GM21737 (cell line): ENCODE results near the gene ZNF469.

Experiments used
- ATAC-seq: cut with Tn5 transposase; IDR thresholded peaks from one replicate; pipeline ENCODE4 v1.9.1; 2021; ENCODE audit warnings: mild to moderate bottlenecking, moderate library complexity; ENCODE audit not compliant: unreplicated experiment

ZNF469 gene

GRCh38 chr16:88345721-88346560, 36.8 kb upstream of the ZNF469 start:
- ATAC-seq, result no peak

- ATAC-seq, result no peak
These were observed 35.9 kb upstream of the ZNF469 start for GRCh38 chr16:88346680-88347505.

- ATAC-seq, result no peak
These were observed 34.9 kb upstream of the ZNF469 start for GRCh38 chr16:88347656-88348376.

DNA sequence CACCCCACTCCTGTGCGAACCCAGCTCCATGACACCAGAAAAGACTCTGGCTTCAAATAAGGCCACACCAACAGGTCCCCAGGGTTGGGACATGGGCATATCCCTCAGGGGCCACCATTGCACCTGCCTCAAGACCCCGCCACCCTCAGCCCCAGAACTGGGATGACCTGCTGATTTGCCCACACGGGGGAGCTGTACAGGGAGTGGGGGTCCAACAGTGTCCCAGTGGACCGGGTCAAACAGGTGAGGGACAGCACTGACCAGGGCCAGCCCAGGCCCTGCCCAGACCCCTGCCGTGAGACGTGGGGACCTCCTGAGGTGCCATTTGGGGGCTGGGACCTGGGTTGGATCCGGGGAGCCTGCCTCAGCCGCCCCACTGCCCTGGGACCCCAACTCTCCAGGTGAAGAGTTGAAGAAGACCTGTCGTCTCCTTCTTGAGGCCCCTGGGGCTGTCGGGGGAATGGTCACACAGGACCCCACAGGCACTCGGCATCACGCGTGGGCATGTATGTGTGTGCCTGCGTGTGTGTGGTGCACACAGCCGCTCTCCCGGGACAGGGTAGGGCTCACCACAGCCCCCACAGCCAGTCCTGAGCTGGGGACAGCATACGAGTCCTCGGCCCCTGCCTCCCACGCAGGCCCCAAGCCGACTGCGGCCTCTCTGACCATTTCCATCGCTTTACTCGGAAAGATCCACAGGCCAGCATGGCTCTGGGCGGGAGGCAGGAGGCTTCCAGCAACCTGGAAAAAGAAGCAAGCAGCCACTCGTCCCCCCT, 34.2 kb upstream of the ZNF469 start:
- no peak for ATAC-seq

- ATAC-seq, result no peak
These were observed 33.4 kb upstream of the ZNF469 start for GRCh38 chr16:88349153-88349902.

DNA sequence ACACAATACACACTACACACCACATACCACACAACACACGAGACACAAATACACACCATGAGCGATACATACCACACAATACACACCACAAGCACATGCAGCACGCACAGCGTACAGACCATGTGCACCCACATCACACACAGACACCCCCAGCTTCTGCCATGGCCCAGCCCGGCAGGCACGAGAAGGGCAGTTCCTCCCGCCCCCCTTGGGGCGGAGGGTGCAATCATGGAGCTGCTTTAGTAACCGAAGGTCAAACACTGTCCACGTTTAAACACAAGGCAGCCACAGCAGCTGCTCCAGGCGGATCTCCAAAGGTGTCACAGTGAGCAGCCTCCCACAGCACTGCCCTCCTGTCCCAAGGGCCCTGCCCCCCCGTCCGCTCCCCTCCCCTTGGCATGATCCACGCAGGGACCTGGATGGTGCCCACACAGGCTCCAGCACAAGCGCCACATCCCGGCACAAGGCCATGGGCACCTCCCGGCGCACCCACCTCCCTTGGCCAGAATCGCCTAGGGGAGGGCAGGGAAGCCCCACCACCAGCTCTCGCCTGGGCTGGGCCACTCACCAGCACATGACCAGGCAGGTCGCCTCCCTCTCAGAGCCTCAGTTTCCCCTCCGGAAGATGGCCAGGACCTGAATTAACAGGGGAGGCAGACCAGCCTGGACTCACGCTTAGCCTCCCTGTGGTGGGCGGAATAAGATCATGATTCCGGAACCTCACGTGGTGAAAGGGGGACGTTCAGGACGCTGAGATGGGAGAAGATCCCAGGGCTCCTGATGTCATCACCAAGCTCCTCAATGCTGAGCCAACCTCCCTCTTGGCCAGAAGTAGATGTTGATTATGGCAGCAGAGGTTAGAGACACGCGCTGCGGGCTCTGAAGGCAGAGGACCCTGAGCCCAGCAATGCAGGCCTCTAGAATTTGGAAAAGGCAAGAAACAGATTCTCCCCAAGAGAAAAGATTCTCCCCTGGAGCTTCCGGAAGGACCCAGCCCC, 32.6 kb upstream of the ZNF469 start:
- ATAC-seq, result no peak

GRCh38 chr16:88350922-88351321, 31.8 kb upstream of the ZNF469 start:
- no peak for ATAC-seq

GRCh38 chr16:88351491-88352101, 31.2 kb upstream of the ZNF469 start:
- no peak for ATAC-seq

- ATAC-seq, result no peak
These were observed 30.2 kb upstream of the ZNF469 start for GRCh38 chr16:88352261-88353200.

DNA sequence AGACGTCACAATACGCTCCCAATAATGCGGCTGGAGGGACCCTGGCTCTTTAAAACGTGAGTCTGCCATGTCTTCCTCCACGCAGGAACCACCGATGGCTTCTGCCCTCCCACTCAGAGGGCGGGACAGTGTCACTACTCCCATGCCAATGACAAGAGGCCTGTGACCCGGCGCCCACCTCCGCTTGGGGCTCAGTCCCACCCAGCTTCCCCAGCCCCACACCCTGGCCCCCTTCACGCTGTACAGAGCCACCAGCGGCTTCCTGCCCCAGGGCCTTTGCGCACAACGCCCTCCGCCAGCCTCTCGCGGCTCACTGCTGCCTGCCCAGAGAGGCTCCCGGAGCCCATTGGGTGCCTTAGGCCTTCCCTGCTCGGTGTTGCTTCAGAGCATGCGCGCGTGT, 29.5 kb upstream of the ZNF469 start:
- no peak for ATAC-seq

DNA sequence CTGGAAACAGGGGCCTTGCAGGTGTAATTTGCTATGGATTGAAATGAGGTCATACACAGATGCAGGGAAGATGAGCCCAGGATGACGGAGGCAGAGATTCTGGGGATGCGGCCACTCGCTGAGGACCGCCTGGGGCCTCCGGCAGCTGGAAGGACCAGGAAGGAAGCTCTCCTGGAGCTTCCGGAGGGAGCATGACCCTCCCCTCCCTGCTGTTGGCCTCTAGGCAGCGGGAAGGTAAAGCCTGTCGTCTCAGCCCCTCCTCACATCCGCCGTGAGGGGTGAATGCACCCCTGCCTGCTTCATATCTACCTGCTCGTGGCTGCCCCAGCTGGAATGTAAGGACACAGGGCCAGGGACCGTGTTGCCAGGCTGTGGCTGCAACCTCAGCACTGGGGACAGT, 29.1 kb upstream of the ZNF469 start:
- ATAC-seq, result no peak

DNA sequence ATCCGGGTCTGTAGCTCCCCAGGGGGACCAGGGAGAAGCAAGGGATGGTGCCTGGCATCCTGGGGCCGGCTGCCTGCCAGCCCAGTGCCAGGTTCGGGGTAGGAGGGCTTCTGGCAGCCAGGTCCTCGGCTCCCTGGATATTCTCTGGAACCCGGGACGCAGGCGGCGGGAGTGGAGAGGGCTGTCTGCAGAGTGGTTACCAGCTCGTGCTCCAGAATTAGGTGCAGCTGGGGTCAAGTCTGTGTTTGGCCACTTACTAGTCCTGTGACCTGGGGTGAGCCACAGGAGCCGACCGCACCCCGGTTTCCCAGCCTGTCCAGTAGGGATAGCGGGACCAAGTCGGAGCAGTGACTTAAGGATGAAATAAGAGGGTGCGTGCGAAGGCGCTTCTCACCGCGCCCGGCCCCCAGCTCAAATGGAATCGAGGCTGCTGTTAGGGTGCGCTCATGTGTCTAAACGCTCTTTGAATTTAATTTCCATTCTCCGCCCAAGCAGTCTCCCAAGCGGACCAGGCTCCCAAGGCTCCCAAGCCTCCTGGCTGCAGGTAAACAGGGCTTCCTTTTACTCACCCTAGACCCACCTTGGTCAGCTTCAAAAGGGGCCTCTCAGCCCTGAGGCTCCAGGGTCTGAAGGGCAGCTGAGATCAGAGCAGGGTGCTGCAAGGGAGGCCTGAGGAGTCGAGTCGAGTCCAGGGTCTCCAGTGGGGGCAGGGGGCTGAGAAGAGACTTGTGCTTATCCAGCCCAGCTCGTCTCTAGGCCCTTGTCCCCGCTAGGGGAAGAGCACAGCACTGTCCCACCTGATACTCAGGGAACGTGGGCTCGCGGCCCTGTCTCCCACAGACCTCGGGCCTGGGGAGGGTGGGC, 28.3 kb upstream of the ZNF469 start:
- no peak for ATAC-seq

- no peak for ATAC-seq
These were observed 27.7 kb upstream of the ZNF469 start for GRCh38 chr16:88355093-88355388.

GRCh38 chr16:88355389-88356123, 27.2 kb upstream of the ZNF469 start:
- no peak for ATAC-seq

GRCh38 chr16:88356124-88356726, 26.5 kb upstream of the ZNF469 start:
- no peak for ATAC-seq
